MCF 10A (cell line): Measurements from ENCODE around the gene OSBPL7. TPM values are rescaled to one million over a fixed set of nuclear protein-coding genes. Genes with fewer than 3 reads are reported as not detected.

ENCODE experiments used
- BruUV-seq: library from RNA; stranded (reverse); fragments of 400-500 nt; replicated peaks from 2 replicates; lab custom pipeline; 2021; lab: Mats Ljungman, UMichigan
- CTCF ChIA-PET: fragments of 300-600 bp; sonication (Branson Sonifier 250); formaldehyde crosslinking; extraction: SDS; loops from one replicate; lab custom pipeline; 2021; ENCODE audit warnings: antibody characterized with exemption, inconsistent platforms; lab: Yijun Ruan, JAX
- POLR2A ChIA-PET: fragments of 300-600, 350-650 bp; sonication (Branson Sonifier 250); formaldehyde crosslinking; extraction: SDS; loops from one replicate; lab custom pipeline; 2020; ENCODE audit warnings: antibody characterized with exemption, inconsistent platforms; lab: Yijun Ruan, JAX
- DNase-seq: peaks from one replicate; pipeline ENCODE4 v3.0.0-alpha.2; 2018; ENCODE audit not compliant: unreplicated experiment
- H3K27ac Mint-ChIP-seq: one replicate; pipeline ENCODE4 v1.8.0; 2022; ENCODE audit warnings: mild to moderate bottlenecking, low read depth, mixed read lengths; ENCODE audit not compliant: unreplicated experiment
- H3K27me3 Mint-ChIP-seq: one replicate; pipeline ENCODE4 v1.8.0; 2022; ENCODE audit warnings: mixed read lengths; ENCODE audit not compliant: insufficient read depth, unreplicated experiment
- H3K36me3 Mint-ChIP-seq: one replicate; pipeline ENCODE4 v1.8.0; 2022; ENCODE audit warnings: mild to moderate bottlenecking, moderate library complexity, mixed read lengths; ENCODE audit not compliant: insufficient read depth, unreplicated experiment
- H3K4me1 Mint-ChIP-seq: one replicate; pipeline ENCODE4 v1.8.0; 2022; ENCODE audit warnings: mixed read lengths; ENCODE audit not compliant: insufficient read depth, unreplicated experiment
- H3K4me3 Mint-ChIP-seq: one replicate; pipeline ENCODE4 v1.8.0; 2022; ENCODE audit warnings: mild to moderate bottlenecking, moderate library complexity, mixed read lengths; ENCODE audit not compliant: unreplicated experiment
- H3K9me3 Mint-ChIP-seq: one replicate; pipeline ENCODE4 v1.8.0; 2022; ENCODE audit warnings: mixed read lengths; ENCODE audit not compliant: unreplicated experiment
- intact Hi-C: fragments of 100-400 bp; cut with micrococcal nuclease; formaldehyde crosslinking; loops from 2 replicates; pipeline ENCODE4 v1.14.1; 2022
- total RNA-seq: library from RNA; stranded (reverse); gene quantifications from 2 replicates; pipeline ENCODE4 v1.2.3, GENCODE V29; 2022
- TF ChIP-seq, protein P1 (sequence below): fragments of 200-600 bp; IDR thresholded peaks from one replicate; pipeline ENCODE4 v1.8.0; 2022; ENCODE audit warnings: antibody characterized with exemption, mild to moderate bottlenecking; ENCODE audit not compliant: unreplicated experiment

The OSBPL7 gene
- total RNA-seq, 1 experiment from 2014 or later, result 4.7 TPM

DNA sequence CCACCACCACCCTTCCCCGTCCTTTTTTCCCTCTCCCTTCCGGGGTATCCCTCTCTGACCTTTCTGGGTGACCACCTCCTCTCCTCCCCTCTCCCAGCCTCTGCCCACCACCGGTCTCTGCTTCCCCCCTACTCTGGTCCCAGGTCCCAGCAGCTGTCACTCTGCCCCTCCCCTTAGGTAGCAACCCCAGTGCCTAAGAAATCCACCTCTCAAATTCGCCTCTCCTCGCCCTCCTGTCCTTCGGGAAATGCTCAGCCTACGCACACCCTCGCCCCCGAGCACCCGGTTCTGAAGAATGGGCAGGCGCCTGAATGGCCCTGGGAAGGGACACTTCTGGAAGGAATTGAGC, 30.1 kb upstream of the OSBPL7 start:
- no TSS peak for BruUV-seq
- Mint-ChIP-seq H3K36me3 (no peaks in the 10 kb centered on the region), H3K4me1 (peaks cover 15% of the 10 kb centered on the region), H3K27ac (no peak overlapping the region), H3K4me3 (peak overlapping the region; percentile 50), H3K9me3 (no peaks in the 10 kb centered on the region), H3K27me3 (peaks cover 50% of the 10 kb centered on the region)
- ChIA-PET CTCF (interaction anchor here (8.1 to 18.5 kb wide), 2 partner anchors 9 to 37 kb away, joined by 53 to 523 read pairs; partner anchors contain the start of genes SCRN2 and SP2), POLR2A (interaction anchor here (0.7 to 2.8 kb wide), 5 partner anchors 10 to 90 kb away, joined by 3 to 19 read pairs (median 3); partner anchors contain the start of genes PNPO and SCRN2)
- TF ChIP-seq, protein P1, sequence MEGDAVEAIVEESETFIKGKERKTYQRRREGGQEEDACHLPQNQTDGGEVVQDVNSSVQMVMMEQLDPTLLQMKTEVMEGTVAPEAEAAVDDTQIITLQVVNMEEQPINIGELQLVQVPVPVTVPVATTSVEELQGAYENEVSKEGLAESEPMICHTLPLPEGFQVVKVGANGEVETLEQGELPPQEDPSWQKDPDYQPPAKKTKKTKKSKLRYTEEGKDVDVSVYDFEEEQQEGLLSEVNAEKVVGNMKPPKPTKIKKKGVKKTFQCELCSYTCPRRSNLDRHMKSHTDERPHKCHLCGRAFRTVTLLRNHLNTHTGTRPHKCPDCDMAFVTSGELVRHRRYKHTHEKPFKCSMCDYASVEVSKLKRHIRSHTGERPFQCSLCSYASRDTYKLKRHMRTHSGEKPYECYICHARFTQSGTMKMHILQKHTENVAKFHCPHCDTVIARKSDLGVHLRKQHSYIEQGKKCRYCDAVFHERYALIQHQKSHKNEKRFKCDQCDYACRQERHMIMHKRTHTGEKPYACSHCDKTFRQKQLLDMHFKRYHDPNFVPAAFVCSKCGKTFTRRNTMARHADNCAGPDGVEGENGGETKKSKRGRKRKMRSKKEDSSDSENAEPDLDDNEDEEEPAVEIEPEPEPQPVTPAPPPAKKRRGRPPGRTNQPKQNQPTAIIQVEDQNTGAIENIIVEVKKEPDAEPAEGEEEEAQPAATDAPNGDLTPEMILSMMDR, result no peak
- intact Hi-C loops, result no loop called here
- no peak for DNase-seq

DNA sequence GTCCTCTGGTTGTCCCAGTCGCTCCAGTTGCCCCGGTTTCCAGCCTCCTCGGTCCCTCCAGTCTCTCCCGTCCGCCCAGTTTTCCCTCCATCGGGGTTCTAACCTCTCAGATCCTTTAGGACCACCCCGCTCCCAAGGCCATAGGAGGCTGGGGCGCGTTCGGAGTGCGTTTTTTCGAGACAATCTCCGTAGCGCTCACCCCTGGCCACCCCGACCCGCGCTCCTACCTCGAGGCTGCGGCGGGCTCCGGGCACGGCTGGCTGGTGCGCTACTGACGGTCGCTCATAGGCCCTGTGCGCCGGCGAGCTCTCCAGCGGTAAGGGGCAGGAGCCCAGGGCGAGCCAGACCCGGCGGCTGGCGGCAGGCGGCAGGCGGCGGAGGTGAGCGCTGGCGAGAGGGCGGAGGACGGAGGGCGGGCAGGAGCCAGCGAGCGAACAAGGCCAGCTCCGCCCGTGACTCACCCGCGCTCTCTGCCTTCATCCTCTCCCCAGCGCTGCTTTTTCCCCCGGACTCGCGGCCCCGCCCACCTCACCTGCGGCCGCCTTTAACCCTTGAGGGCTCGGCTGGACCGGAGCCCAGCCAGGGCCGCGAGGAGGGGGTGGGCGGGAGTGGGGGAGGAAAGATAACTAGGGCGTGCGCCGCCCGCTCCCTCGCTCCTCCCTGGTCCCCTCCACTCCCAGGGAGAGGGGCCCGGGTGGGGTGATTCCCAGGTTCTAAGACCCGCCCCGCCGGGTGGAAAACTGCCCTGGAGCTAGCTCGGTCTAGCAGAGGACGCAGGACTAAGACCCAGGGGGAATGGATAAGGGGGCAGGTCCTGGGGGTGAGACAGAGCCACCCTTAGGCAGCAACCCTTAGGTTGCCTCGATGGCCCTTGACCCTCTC, 29.3 kb upstream of the OSBPL7 start, which contains the start of gene SP6:
Gene SP6, minus strand, starts transcription at position 472 of the 882 bp plus-strand sequence. CDS start 2,734 bp downstream, outside the sequence.
- ChIA-PET POLR2A (interaction anchor here (0.7 to 3.4 kb wide), 11 partner anchors 10 to 202 kb away, joined by 3 to 23 read pairs (median 5); partner anchors contain the start of genes CDK5RAP3, LRRC46, MRPL10 and SCRN2), CTCF (interaction anchor here (0.6 to 18.5 kb wide), 10 partner anchors 8 to 167 kb away, joined by 3 to 523 read pairs (median 9); partner anchors contain the start of genes CDK5RAP3, SCRN2 and SP2)
- Mint-ChIP-seq H3K4me1 (peaks cover 15% of the 10 kb centered on the region), H3K27me3 (peaks cover 42% of the 10 kb centered on the region), H3K4me3 (peak within 1 kb of the TSS; percentile 82), H3K9me3 (no peaks in the 10 kb centered on the region), H3K36me3 (no peaks in the 10 kb centered on the region), H3K27ac (peak within 1 kb of the TSS; percentile 78)
- TF ChIP-seq, protein P1, result peak; percentile 15
- BruUV-seq, result no TSS peak
- intact Hi-C loops, result no loop called here
- peak; percentile 87 for DNase-seq

- POLR2A ChIA-PET, result interaction anchor here (0.9 to 3.4 kb wide), 8 partner anchors 10 to 200 kb away, joined by 3 to 23 read pairs (median 10); partner anchors contain the start of genes CDK5RAP3, LRRC46, MRPL10 and SCRN2
- no peaks in the 10 kb centered on the region for H3K9me3 Mint-ChIP-seq
- peaks cover 36% of the 10 kb centered on the region for H3K27me3 Mint-ChIP-seq
- intact Hi-C loops, result no loop called here
- peak overlapping the region; percentile 82 for H3K4me3 Mint-ChIP-seq
- no peaks in the 10 kb centered on the region for H3K36me3 Mint-ChIP-seq
- TF ChIP-seq, protein P1, result no peak
- no peak for DNase-seq
- BruUV-seq, result no TSS peak
- CTCF ChIA-PET, result interaction anchor here (0.8 to 18.5 kb wide), 12 partner anchors 9 to 168 kb away, joined by 3 to 523 read pairs (median 6); partner anchors contain the start of genes CDK5RAP3, SCRN2 and SP2
- peaks cover 15% of the 10 kb centered on the region for H3K4me1 Mint-ChIP-seq
- peak overlapping the region; percentile 78 for H3K27ac Mint-ChIP-seq
Measured at GRCh38 chr17:47850373-47850691, 28.7 kb upstream of the OSBPL7 start.

- POLR2A ChIA-PET, result interaction anchor here (0.6 to 3.4 kb wide), 3 partner anchors 41 to 57 kb away, joined by 3 to 23 read pairs (median 3); partner anchors contain the start of gene SP2
- H3K4me3 Mint-ChIP-seq, result no peak overlapping the region
- H3K27me3 Mint-ChIP-seq, result peaks cover 14% of the 10 kb centered on the region
- BruUV-seq, result no TSS peak
- H3K36me3 Mint-ChIP-seq, result no peaks in the 10 kb centered on the region
- no peaks in the 10 kb centered on the region for H3K9me3 Mint-ChIP-seq
- CTCF ChIA-PET, result interaction anchor here (0.6 to 18.5 kb wide), 8 partner anchors 10 to 170 kb away, joined by 3 to 523 read pairs (median 4); partner anchors contain the start of gene SP2
- DNase-seq, result no peak
- H3K4me1 Mint-ChIP-seq, result peaks cover 18% of the 10 kb centered on the region
- TF ChIP-seq, protein P1, result no peak
- intact Hi-C loops, result no loop called here
- H3K27ac Mint-ChIP-seq, result no peak overlapping the region
Measured at GRCh38 chr17:47848198-47848513, 26.6 kb upstream of the OSBPL7 start.
